ENCODE measurements around the gene ANKRD33B.

- TF ChIP-seq CTCF (IDR thresholded peaks at IDR 0.05 in 2 of 3, conservative IDR thresholded peaks at IDR 0.05 in 1 of 3; ENCODE audit: borderline replicate concordance in 1 of 3, insufficient read depth in 1 of 3, low read depth in 2 of 3, low read length in 2 of 3), result no peak
- TF ChIP-seq RAD21 (IDR thresholded peaks at IDR 0.05; ENCODE audit: low read depth), result no peak
- no peak for TF ChIP-seq ATF3 (IDR thresholded peaks at IDR 0.05)
- TF ChIP-seq POLR2A (IDR thresholded peaks at IDR 0.05; ENCODE audit: borderline replicate concordance, extremely low read depth, insufficient read depth, insufficient read length), result no peak
- no peak for TF ChIP-seq EZH2 (IDR thresholded peaks at IDR 0.05)
- TF ChIP-seq POLR2AphosphoS5 (IDR thresholded peaks at IDR 0.05; ENCODE audit: low read depth, low read length), result no peak
- TF ChIP-seq MAX (IDR thresholded peaks at IDR 0.05), result no peak
These were observed 54.4 kb downstream of the ANKRD33B start for GRCh38 chr5:10618311-10618710.

Measured in HCT116 (cell line).